Osteocyte (in vitro differentiated cells): ENCODE data around the gene FOXP3. TPM values are rescaled to one million over a fixed set of nuclear protein-coding genes. Genes with fewer than 3 reads are reported as not detected.

Source experiments
- DNase-seq: peaks from one replicate; pipeline ENCODE4 v3.0.0; 2021; ENCODE audit warnings: mixed read lengths; ENCODE audit not compliant: unreplicated experiment; ENCODE audit errors: extremely low spot score
- H3K27ac Mint-ChIP-seq: one replicate; pipeline ENCODE4 v1.8.0; 2021; ENCODE audit warnings: mild to moderate bottlenecking, mixed read lengths; ENCODE audit not compliant: unreplicated experiment
- H3K27me3 Mint-ChIP-seq: one replicate; pipeline ENCODE4 v1.8.0; 2021; ENCODE audit warnings: mixed read lengths; ENCODE audit not compliant: unreplicated experiment
- H3K36me3 Mint-ChIP-seq: one replicate; pipeline ENCODE4 v1.8.0; 2021; ENCODE audit warnings: mixed read lengths; ENCODE audit not compliant: unreplicated experiment
- H3K4me1 Mint-ChIP-seq: one replicate; pipeline ENCODE4 v1.8.0; 2021; ENCODE audit warnings: mixed read lengths; ENCODE audit not compliant: unreplicated experiment
- H3K4me3 Mint-ChIP-seq: one replicate; pipeline ENCODE4 v1.8.0; 2021; ENCODE audit warnings: mild to moderate bottlenecking, moderate library complexity, mixed read lengths; ENCODE audit not compliant: unreplicated experiment
- H3K9me3 Mint-ChIP-seq: one replicate; pipeline ENCODE4 v1.8.0; 2021; ENCODE audit warnings: mixed read lengths; ENCODE audit not compliant: unreplicated experiment
- CTCF ChIP-seq: fragments of 200-600 bp; sonication (generic); IDR thresholded peaks from 2 replicates; pipeline ENCODE4 v1.5.0; 2021; ENCODE audit warnings: antibody characterized with exemption, mild to moderate bottlenecking, moderate library complexity
- total RNA-seq: library from RNA; stranded (reverse); gene quantifications from 2 replicates; pipeline ENCODE4 v1.2.1, GENCODE V29; 2021

Gene FOXP3
- total RNA-seq, 1 donor from 2014 or later, result 0.13 TPM

- no peak overlapping the region for H3K27ac Mint-ChIP-seq
- no peak for DNase-seq
- no peaks in the 10 kb centered on the region for H3K36me3 Mint-ChIP-seq
- H3K4me3 Mint-ChIP-seq, result no peak overlapping the region
- H3K27me3 Mint-ChIP-seq, result no peaks in the 10 kb centered on the region
- no peak for TF ChIP-seq CTCF
- H3K4me1 Mint-ChIP-seq, result peaks cover 4% of the 10 kb centered on the region
- no peaks in the 10 kb centered on the region for H3K9me3 Mint-ChIP-seq
Observed at GRCh38 chrX:49290215-49290614, 25.7 kb upstream of the FOXP3 start.

- DNase-seq, result no peak
- Mint-ChIP-seq H3K27ac (no peak overlapping the region), H3K4me1 (peaks cover 4% of the 10 kb centered on the region), H3K4me3 (no peak overlapping the region), H3K9me3 (no peaks in the 10 kb centered on the region), H3K36me3 (no peaks in the 10 kb centered on the region), H3K27me3 (no peaks in the 10 kb centered on the region)
- no peak for TF ChIP-seq CTCF
Observed at GRCh38 chrX:49287665-49288064, 23.2 kb upstream of the FOXP3 start.

- Mint-ChIP-seq H3K4me3 (no peak overlapping the region), H3K9me3 (no peaks in the 10 kb centered on the region), H3K27me3 (no peaks in the 10 kb centered on the region), H3K27ac (no peak overlapping the region), H3K4me1 (no peaks in the 10 kb centered on the region), H3K36me3 (no peaks in the 10 kb centered on the region)
- TF ChIP-seq CTCF, result no peak
- no peak for DNase-seq
Observed at GRCh38 chrX:49286581-49286980, 22.1 kb upstream of the FOXP3 start.

GRCh38 chrX:49286136-49286535, 21.6 kb upstream of the FOXP3 start:
- no peaks in the 10 kb centered on the region for H3K9me3 Mint-ChIP-seq
- no peaks in the 10 kb centered on the region for H3K36me3 Mint-ChIP-seq
- no peaks in the 10 kb centered on the region for H3K4me1 Mint-ChIP-seq
- DNase-seq, result no peak
- no peak overlapping the region for H3K27ac Mint-ChIP-seq
- TF ChIP-seq CTCF, result no peak
- no peak overlapping the region for H3K4me3 Mint-ChIP-seq
- H3K27me3 Mint-ChIP-seq, result no peaks in the 10 kb centered on the region

- Mint-ChIP-seq H3K9me3 (no peaks in the 10 kb centered on the region), H3K27ac (no peak overlapping the region), H3K4me1 (no peaks in the 10 kb centered on the region), H3K27me3 (no peaks in the 10 kb centered on the region), H3K4me3 (no peak overlapping the region), H3K36me3 (no peaks in the 10 kb centered on the region)
- DNase-seq, result no peak
- no peak for TF ChIP-seq CTCF
Observed at GRCh38 chrX:49284212-49284611, 19.7 kb upstream of the FOXP3 start.
